ENCODE measurements around the gene CTNS. TPM values are rescaled to one million over a fixed set of nuclear protein-coding genes. Genes with fewer than 3 reads are reported as not detected.

Gene CTNS
- 13.1 and 17.7 TPM in 2 replicates for total RNA-seq

GRCh38 chr17:3636154-3636907, at the start of gene CTNS, which contains the start of gene SHPK:
Gene CTNS (plus strand): TSS chr17:3636760. CDS start chr17:3640207, 3,447 bp downstream.
Gene SHPK (minus strand): TSS chr17:3636250. CDS start chr17:3636219, 31 bp downstream.
- peak; percentile 85 for DNase-seq (ENCODE audit: low read depth, low spot score)

DNA sequence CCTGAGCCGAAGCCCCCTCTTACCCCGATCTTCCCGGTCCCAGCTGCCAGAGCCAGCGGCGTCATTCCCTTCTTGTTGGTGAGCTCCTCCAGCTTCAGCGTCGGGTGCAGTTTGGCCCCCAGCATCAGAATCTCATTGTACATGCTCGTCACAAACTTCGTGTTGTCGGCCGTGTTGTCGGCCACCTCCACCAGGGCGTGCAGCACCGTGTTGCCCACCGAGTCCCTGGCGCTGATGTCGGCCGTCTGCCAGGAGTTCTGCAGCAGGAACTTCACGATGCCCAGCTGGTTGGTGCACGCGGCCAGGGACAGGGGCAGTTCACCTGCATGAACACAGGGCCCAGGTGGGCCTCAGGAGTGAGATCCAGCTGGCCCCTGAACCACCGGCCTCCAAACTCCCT, 46.8 kb upstream of the CTNS start:
- no peak for DNase-seq (ENCODE audit: low read depth, low spot score)

GRCh38 chr17:3590231-3590630, 46.3 kb upstream of the CTNS start:
- DNase-seq (ENCODE audit: low read depth, low spot score) = no peak

DNA sequence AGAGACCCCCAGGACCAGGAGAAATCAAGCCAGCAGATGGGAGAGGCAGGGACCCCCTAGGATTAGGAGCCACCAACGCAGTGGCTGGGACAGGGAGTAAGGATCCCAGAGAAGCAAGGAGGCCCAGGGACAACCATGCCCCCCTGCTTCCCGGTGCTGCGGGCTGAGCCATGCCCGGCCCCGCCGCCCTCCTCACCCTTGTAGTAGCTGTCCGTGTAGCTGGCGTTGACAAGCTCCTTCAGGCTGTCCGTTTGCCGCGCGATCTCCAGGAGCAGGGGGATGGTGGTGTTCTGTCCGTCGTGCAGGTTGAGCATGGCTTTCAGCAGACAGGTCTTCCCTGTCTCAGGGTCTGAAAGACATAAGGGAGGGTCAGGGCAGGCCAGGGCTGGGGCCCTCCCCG, 45.8 kb upstream of the CTNS start:
- no peak for DNase-seq (ENCODE audit: low read depth, low spot score)

- DNase-seq (ENCODE audit: low read depth, low spot score) = no peak
Observed at GRCh38 chr17:3592216-3592860, 44.2 kb upstream of the CTNS start.

- DNase-seq (ENCODE audit: low read depth, low spot score) = no peak
Observed at GRCh38 chr17:3593384-3593783, 43.2 kb upstream of the CTNS start.

DNA sequence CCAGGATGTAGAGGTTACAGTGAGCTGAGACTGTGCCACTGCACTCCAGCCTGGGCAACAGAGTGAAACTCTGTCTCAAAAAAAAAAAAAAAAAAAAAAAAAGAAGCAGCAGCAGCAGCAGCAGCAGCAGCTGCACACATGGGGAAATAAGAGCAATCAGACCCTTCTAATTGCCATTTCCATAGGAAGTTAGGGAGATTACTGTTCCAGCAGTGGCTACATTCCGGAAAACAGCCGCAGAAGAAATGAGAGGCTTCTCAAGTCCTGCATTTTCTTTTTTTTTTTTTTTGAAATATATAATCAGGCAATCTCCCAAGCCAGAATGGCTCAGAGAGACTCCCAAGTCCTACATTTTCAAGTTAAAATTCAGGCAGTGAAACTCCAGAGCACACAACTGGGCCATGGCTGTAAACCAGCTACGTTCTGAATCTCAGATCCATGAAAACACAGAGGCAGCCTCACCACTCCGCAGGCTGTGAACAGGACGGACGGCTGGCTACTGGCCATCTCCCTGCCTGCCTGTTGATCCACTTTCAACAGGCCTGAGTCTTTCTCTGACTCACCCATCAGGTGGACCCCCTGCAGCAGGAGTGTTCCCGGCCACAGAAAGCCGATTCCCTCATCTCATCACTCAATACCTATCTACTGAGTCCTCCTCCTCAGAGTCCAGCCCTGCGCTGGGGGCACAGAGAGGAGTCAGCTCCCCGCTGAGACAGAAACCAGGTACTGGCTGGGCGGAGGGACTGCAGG, 42.3 kb upstream of the CTNS start:
- DNase-seq (ENCODE audit: low read depth, low spot score) = no peak

- no peak for DNase-seq (ENCODE audit: low read depth, low spot score)
Observed at GRCh38 chr17:3594976-3595375, 41.6 kb upstream of the CTNS start.

DNA sequence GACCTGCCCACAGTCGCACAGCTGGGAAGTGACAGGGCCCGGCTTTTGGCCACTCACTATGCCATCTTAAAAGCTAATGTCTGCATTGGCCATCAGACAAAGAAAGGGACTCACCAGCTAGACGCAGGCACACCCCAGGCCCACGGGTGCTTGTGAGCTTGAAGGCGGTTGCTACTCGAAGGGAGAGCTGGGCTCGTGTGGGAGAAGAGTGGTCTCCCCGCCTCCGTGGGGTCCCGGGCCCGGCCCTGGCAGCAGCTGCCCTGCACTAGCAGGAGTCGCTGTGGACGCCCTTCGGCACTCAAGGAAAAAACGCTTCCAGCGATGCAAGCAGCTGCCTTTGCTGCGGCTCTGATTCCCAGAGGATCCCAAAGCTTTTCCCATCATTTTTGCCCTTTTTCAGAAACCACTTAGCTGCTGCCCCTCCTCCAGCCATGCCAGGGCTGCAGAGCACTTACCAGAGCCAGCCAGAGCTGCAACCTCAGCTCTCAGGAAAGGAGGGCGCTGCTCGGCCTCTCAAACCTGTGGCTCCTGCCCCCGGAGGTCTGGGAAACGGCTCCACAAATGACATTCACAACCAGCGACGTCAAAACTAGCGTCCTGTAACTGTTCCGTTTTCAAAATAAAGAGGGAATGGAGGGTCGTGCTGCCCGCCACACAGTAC, 39.6 kb upstream of the CTNS start:
- no peak for DNase-seq (ENCODE audit: low read depth, low spot score)

DNA sequence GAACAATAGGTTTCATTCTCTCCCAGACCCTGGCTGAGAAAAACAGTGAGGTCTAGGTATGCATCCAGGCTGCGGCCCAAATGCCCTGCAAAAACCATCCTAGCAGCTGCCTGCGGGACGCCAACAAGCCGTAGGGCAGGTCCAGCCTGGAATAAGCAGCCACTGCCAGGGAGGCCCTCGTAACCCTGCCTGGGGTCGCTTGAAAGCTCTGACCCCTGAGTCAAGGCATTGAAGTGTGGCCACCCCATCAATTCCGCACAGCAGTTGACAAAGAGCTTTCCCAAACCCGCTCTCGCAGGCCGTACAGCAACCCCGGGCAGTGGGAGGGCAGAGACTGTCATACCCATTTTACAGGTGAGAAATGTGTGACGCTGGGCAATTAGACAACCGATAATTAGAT, 38.5 kb upstream of the CTNS start:
- no peak for DNase-seq (ENCODE audit: low read depth, low spot score)

GRCh38 chr17:3600529-3601205, 35.9 kb upstream of the CTNS start:
- DNase-seq (ENCODE audit: low read depth, low spot score) = no peak

- no peak for DNase-seq (ENCODE audit: low read depth, low spot score)
Observed at GRCh38 chr17:3602499-3602898, 34.1 kb upstream of the CTNS start.

DNA sequence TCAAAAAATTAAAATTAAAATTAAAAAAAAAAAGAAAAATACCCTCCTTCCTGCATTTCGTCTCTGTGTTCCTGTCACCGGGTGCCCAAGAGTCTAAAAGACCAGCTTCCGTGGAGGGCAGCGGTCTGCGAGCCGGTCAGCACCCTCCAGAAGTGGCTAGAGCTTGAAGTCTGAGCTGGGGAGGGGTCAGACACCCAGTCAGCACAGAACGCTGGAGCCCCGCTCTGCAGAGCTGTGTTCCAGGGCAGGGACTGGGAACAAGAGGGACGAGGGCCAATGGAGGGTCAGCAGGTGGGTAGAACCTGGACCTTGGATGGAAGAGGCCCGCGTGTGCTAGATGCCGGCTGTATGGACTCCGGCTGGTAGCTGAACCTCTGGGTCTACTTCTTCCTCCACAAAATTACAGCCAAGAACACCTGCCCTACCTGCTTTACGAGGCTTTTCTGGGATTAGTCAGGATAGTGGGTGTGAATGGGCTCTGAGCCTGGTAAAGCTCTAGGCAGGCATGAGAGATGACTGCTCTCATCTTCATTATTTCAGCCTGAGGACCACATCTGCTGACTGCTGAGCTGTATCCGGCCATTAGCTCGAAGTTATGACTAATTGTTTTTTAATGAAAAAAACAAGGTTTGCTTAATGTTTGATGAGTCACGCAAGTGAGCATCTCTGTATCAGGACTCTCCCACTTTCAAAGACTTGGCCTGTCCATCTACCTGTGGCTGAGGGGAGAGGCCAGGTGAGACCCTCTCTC, 33.3 kb upstream of the CTNS start:
- DNase-seq (ENCODE audit: low read depth, low spot score) = peak; percentile 7

GRCh38 chr17:3603870-3604259, 32.7 kb upstream of the CTNS start:
- no peak for DNase-seq (ENCODE audit: low read depth, low spot score)

GRCh38 chr17:3609689-3610088, 26.9 kb upstream of the CTNS start:
- DNase-seq (ENCODE audit: low read depth, low spot score) = no peak

- no peak for DNase-seq (ENCODE audit: low read depth, low spot score)
Observed at GRCh38 chr17:3610523-3610922, 26.0 kb upstream of the CTNS start.

DNA sequence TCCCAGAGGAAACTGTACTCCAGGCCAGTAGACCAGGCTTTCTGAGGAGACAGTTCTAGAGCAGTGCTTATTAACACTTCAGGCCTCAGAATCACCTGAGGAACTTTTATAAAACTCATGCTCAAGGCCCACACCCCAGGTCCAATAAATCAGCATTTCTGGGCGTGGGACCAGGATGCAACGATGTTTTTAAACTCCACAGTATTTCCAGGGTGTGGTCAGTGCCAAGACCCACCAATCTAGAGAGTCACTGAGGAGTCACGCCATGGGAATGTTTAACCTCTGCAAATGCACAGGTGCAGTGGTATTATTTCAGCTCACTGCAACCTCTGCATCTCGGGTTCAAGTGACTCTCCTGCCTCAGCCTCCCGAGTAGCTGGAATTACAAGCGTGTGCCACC, 23.4 kb upstream of the CTNS start:
- DNase-seq (ENCODE audit: low read depth, low spot score) = no peak

DNA sequence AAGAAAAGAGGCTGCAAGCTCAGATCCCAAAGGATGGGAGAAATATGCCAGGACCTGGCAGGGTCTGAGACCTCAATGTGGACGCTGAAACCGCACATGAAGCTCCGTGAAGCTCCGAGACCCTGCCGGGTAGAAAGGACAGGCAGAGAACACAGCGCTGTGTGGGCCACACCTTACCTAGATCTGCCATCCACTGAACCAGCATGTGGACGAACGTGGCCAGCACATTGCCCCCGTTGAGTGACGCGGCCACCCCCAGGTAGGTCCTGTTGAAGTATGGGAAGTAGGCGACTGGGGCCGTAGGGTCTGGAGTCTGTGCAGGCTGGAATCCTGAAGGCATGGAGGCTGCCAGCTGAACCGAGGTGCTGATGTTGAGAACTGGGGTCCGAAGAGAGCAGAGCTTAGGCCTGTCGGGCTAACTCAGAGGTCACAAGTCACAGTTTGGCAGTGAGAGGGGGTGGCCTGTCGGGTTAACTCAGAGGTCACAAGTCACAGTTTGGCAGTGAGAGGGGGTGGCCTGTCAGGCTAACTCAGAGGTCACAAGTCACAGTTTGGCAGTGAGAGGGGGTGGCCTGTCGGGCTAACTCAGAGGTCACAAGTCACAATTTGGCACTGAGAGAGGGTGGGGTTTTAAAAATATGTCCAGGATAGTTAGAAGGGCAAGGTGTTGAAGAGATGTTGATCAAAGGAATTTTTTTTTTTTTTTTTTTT, 21.2 kb upstream of the CTNS start:
- DNase-seq (ENCODE audit: low read depth, low spot score) = no peak

DNA sequence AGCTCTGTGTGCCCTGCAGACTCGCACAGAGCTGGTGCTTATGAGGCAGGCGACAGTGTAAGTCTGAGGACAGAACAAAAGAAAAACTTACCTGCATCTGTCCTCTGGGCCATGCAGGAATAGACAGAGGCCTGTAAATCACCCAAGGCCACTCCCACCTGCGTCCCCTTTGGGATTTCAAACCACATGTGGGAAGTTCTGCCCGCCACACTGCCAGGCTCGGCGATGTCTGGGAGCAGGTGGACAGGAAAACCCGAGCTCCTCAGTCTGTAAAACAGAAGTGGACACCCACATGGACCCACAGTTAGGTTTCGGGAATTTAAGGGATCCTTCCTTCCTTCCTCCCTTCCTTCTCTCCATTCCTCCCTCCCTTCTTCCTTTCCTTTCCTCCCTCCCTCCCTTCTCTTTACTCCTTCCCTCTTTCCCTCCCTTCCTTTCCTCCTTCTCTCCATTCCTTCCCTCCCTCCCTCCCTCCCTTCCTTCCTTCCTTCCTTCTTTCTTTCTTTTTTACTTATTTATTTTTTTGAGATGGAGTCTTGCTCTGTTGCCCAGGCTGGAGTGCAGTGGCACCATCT, 15.3 kb upstream of the CTNS start:
- no peak for DNase-seq (ENCODE audit: low read depth, low spot score)

Data from pulmonary artery endothelial cell (primary cell).